Bronchial epithelial cell (primary cell): ENCODE data around the gene FSCN2. TPM values are rescaled to one million over a fixed set of nuclear protein-coding genes. Genes with fewer than 3 reads are reported as not detected.
A peak's percentile ranks its signal among the peaks of the same experiment; 100 is the strongest.

Experiments
- DNase-seq: peaks from one replicate; pipeline ENCODE4 v3.0.0-alpha.2; 2010; ENCODE audit warnings: low read depth
- FAIRE-seq: peaks from 2 replicates; lab custom pipeline; 2011; peaks lifted over from hg19 to GRCh38; lab: Jason Lieb, UNC
- H3K27me3 ChIP-seq: 2 replicates; pipeline ENCODE4 v1.5.1; 2011; ENCODE audit warnings: low read length; ENCODE audit not compliant: control insufficient read depth, insufficient read depth
- H3K36me3 ChIP-seq: 2 replicates; pipeline ENCODE4 v1.5.1; 2011; ENCODE audit warnings: low read length; ENCODE audit not compliant: control insufficient read depth, insufficient read depth
- H3K4me3 ChIP-seq: 2 replicates; pipeline ENCODE4 v1.5.1; 2011; ENCODE audit warnings: mild to moderate bottlenecking, low read depth, low read length, control low read depth
- CTCF ChIP-seq: IDR thresholded peaks from 2 replicates; pipeline ENCODE4 v1.5.1; 2011; ENCODE audit warnings: mild to moderate bottlenecking, moderate library complexity, low read length, control low read depth, inconsistent platforms; ENCODE audit not compliant: insufficient read depth, severe bottlenecking
- total RNA-seq: library from RNA; depleted of rRNA; stranded (reverse); fragments of >200 nt; gene quantifications from 2 replicates; pipeline ENCODE4 v1.2.1, GENCODE V29; 2014

FSCN2 gene
- total RNA-seq, 1 donor from 2014 or later = 1.3 TPM

- no peak overlapping the region for H3K4me3 ChIP-seq
- DNase-seq = peak; percentile 32
- H3K36me3 ChIP-seq = peaks cover 16% of the 10 kb centered on the region
- FAIRE-seq = no peak
- TF ChIP-seq CTCF = no peak
- H3K27me3 ChIP-seq = no peaks in the 10 kb centered on the region
Measured at GRCh38 chr17:81579821-81580321, 51.7 kb downstream of the FSCN2 start.

- H3K27me3 ChIP-seq = no peaks in the 10 kb centered on the region
- no peak for TF ChIP-seq CTCF
- FAIRE-seq (no peak), DNase-seq (no peak)
- no peak overlapping the region for H3K4me3 ChIP-seq
- peaks cover 14% of the 10 kb centered on the region for H3K36me3 ChIP-seq
Measured at GRCh38 chr17:81580481-81580880, 52.3 kb downstream of the FSCN2 start.

GRCh38 chr17:81581758-81582157 is 53.6 kb downstream of the FSCN2 start:
- H3K36me3 ChIP-seq = peaks cover 18% of the 10 kb centered on the region

GRCh38 chr17:81582341-81582740 is 54.2 kb downstream of the FSCN2 start:
- Histone ChIP-seq H3K4me3 (no peak overlapping the region), H3K27me3 (no peaks in the 10 kb centered on the region), H3K36me3 (peaks cover 20% of the 10 kb centered on the region)
- FAIRE-seq (no peak), DNase-seq (no peak)
- TF ChIP-seq CTCF = no peak

More at GRCh38 chr17:81581758-81582157, 53.6 kb downstream of the FSCN2 start:
- FAIRE-seq = no peak
- TF ChIP-seq CTCF = no peak
- Histone ChIP-seq H3K27me3 (no peaks in the 10 kb centered on the region), H3K4me3 (no peak overlapping the region)
- no peak for DNase-seq

- DNase-seq = no peak
- Histone ChIP-seq H3K4me3 (no peak overlapping the region), H3K27me3 (no peaks in the 10 kb centered on the region), H3K36me3 (peaks cover 20% of the 10 kb centered on the region)
- no peak for FAIRE-seq
- no peak for TF ChIP-seq CTCF
Measured at GRCh38 chr17:81582749-81583148, 54.6 kb downstream of the FSCN2 start.
